GM12878 (cell line): ENCODE measurements around the gene FERMT3. TPM values are rescaled to one million over a fixed set of nuclear protein-coding genes. Genes with fewer than 3 reads are reported as not detected.

Experiments used
- BRCA1 ChIP-seq: IDR thresholded peaks from 2 replicates; pipeline ENCODE4 v1.6.1; 2011; ENCODE audit warnings: low read depth, low read length, improper control_type of control experiment
- CBX5 ChIP-seq: sonication (generic); IDR thresholded peaks from 2 replicates; pipeline ENCODE4 v1.6.1; 2016; ENCODE audit warnings: low read depth, moderate library complexity, mild to moderate bottlenecking, inconsistent platforms
- EED ChIP-seq: sonication (generic); IDR thresholded peaks from 2 replicates; pipeline ENCODE4 v1.6.1; 2016; ENCODE audit warnings: antibody characterized with exemption, low read depth
- EP300 ChIP-seq, 2 experiments: fragments of 150-350 bp in 1 of 2; IDR thresholded peaks; 2 replicates each; pipeline ENCODE4 v1.6.1; 2011 to 2012; ENCODE audit warnings: low read depth in 2 of 2, low read length in 2 of 2, borderline replicate concordance in 1 of 2, improper control_type of control experiment in 1 of 2, inconsistent platforms in 1 of 2; ENCODE audit not compliant: control insufficient read depth in 1 of 2
- FOS ChIP-seq: IDR thresholded peaks from 3 replicates; pipeline ENCODE4 v1.6.1; 2011; ENCODE audit warnings: borderline replicate concordance; ENCODE audit not compliant: insufficient read length; ENCODE audit errors: extremely low read depth
- HDGF ChIP-seq: fragments of 450-650 bp; IDR thresholded peaks from 2 replicates; pipeline ENCODE4 v1.6.1; 2016; ENCODE audit warnings: antibody characterized with exemption
- KAT2A ChIP-seq: conservative IDR thresholded peaks from 2 replicates; pipeline ENCODE4 v1.6.1; 2011; ENCODE audit warnings: low read depth, low read length; ENCODE audit not compliant: control insufficient read depth
- NBN ChIP-seq: fragments of 450-650 bp; IDR thresholded peaks from 2 replicates; pipeline ENCODE4 v1.6.1; 2016
- NR2F1 ChIP-seq: fragments of 450-650 bp; conservative IDR thresholded peaks from 2 replicates; pipeline ENCODE4 v1.6.1; 2017; ENCODE audit warnings: mild to moderate bottlenecking
- POLR2A ChIP-seq: IDR thresholded peaks from 2 replicates; pipeline ENCODE4 v1.6.1; 2011; ENCODE audit warnings: low read depth, mild to moderate bottlenecking, low read length
- RAD21 ChIP-seq: IDR thresholded peaks from 2 replicates; pipeline ENCODE4 v1.6.1; 2011; ENCODE audit warnings: mild to moderate bottlenecking, low read depth, low read length, moderate library complexity; ENCODE audit not compliant: insufficient read depth
- RCOR1 ChIP-seq: conservative IDR thresholded peaks from 2 replicates; pipeline ENCODE4 v1.6.1; 2012; ENCODE audit warnings: low read depth, low read length, improper control_type of control experiment
- SMARCA5 ChIP-seq: fragments of 450-650 bp; IDR thresholded peaks from 2 replicates; pipeline ENCODE4 v1.6.1; 2017; ENCODE audit warnings: mild to moderate bottlenecking
- SREBF1 ChIP-seq: IDR thresholded peaks from 2 replicates; pipeline ENCODE4 v1.6.1; 2012; ENCODE audit warnings: mild to moderate bottlenecking, low read length
- TCF7 ChIP-seq: IDR thresholded peaks from 2 replicates; pipeline ENCODE4 v1.6.1; 2014; ENCODE audit warnings: antibody characterized with exemption, borderline replicate concordance
- YBX1 ChIP-seq: fragments of 450-650 bp; IDR thresholded peaks from 2 replicates; pipeline ENCODE4 v1.6.1; 2016; ENCODE audit warnings: antibody characterized with exemption
- polyA plus RNA-seq, 11 experiments: library from polyadenylated mRNA; depleted of rRNA in 4 of 11; unstranded in 6 of 11; stranded (reverse) in 5 of 11; fragments of >200 nt; fragmentation: Nextera tagmentation in 4 of 11; fragmentation: Illumina TruSeq in 1 of 11; extraction: Ambion mirVana in 4 of 11; extraction: Trizol in 1 of 11; gene quantifications; 1 replicate in 1 of 11; 2 replicates in 10 of 11; pipeline versions ENCODE4 v1.2.1 to v1.2.3, GENCODE V29; 2011 to 2016; ENCODE audit warnings: inconsistent platforms in 2 of 11, missing spikeins in 2 of 11, low read depth in 1 of 11
- total RNA-seq, 4 experiments: library from RNA; depleted of rRNA in 3 of 4; stranded (reverse); fragments of >200 nt in 3 of 4; fragmentation: Illumina TruSeq in 1 of 4; extraction: Trizol in 1 of 4; gene quantifications; 2 replicates each; pipeline versions ENCODE4 v1.2.1 to v1.2.3, GENCODE V29; 2013 to 2021
- TF ChIP-seq, protein P1 (sequence below): fragments of 450-650 bp; IDR thresholded peaks from 2 replicates; pipeline ENCODE4 v1.6.1; 2017; ENCODE audit warnings: mild to moderate bottlenecking
- TF ChIP-seq, protein P2 (sequence below): IDR thresholded peaks from 2 replicates; pipeline ENCODE4 v1.6.1; 2011; ENCODE audit warnings: borderline replicate concordance, low read depth, mild to moderate bottlenecking, moderate library complexity, low read length; ENCODE audit not compliant: insufficient read depth, poor library complexity, severe bottlenecking
- TF ChIP-seq, protein P3 (sequence below): fragments of 450-650 bp; formaldehyde crosslinking; IDR thresholded peaks from 2 replicates; pipeline ENCODE4 v1.4.0; 2020; ENCODE audit warnings: mild to moderate bottlenecking, moderate library complexity
- TF ChIP-seq, protein P4 (sequence below): fragments of 450-650 bp; formaldehyde crosslinking; IDR thresholded peaks from 2 replicates; pipeline ENCODE4 v1.5.0; 2022; ENCODE audit warnings: mild to moderate bottlenecking, missing genetic modification characterization

Gene FERMT3
- total and polyA plus RNA-seq, 10 of the 15 experiments (the other 5 are each of a cell fraction or from before 2014, with no cell fraction given): 2.0 to 211 (median 114) TPM

DNA sequence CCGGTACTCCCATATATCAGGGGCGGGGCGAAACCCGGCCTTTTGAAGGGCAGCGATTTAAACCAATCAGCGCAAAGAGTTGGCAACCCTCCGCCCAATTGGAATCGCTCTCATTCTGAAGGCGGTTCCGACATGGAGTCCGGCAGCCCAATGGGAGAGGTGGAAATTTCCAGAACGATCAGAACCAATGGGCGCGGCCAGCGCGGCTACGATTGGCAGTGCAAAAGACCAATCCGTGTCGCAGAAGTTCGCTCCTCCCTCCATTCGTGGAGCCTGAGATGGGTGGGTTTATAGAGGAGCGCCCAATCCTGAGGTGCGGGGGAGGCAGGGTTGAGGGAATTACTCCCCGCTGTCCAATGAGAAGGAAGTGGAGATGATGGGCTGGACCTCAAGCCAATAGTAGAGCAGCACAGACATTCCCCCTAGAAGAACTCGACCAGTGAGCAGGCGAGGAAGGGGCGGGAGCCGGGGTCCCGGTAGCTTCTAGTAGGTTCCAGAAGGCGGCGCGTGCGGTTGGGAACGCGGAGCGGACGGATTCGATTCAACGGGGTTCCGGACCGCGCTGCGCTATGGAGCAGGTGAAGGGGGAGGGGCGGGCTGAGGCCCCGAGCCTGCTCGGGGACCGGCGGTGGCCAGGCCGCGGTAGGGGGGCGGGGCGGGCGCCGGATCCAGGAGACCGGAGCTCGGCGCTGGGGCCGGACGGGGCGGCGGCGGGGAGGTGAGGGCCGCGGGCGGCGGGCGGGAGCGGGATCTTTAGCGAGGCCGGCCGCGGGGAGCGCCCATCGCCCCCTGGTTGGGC lies 20.6 kb upstream of the FERMT3 start, which contains the start of gene STIP1 (continued):
- TF ChIP-seq EP300 (IDR thresholded peaks at IDR 0.05; ENCODE audit: borderline replicate concordance in 1 of 2, control insufficient read depth in 1 of 2, low read depth in 2 of 2, low read length in 2 of 2): peak in 1 of 2 experiments; percentile 94; a peak in 1 of 4 replicates
- TF ChIP-seq RAD21: no peak
- TF ChIP-seq NR2F1: no peak
- TF ChIP-seq KAT2A: no peak
- no peak for TF ChIP-seq EED
- TF ChIP-seq, protein P1, sequence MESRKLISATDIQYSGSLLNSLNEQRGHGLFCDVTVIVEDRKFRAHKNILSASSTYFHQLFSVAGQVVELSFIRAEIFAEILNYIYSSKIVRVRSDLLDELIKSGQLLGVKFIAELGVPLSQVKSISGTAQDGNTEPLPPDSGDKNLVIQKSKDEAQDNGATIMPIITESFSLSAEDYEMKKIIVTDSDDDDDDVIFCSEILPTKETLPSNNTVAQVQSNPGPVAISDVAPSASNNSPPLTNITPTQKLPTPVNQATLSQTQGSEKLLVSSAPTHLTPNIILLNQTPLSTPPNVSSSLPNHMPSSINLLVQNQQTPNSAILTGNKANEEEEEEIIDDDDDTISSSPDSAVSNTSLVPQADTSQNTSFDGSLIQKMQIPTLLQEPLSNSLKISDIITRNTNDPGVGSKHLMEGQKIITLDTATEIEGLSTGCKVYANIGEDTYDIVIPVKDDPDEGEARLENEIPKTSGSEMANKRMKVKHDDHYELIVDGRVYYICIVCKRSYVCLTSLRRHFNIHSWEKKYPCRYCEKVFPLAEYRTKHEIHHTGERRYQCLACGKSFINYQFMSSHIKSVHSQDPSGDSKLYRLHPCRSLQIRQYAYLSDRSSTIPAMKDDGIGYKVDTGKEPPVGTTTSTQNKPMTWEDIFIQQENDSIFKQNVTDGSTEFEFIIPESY: no peak; the same call in 1 of the 2 replicates
- 0 out of 2 replicates have a peak, but pooled peaks have one; percentile 39 for TF ChIP-seq HDGF
- TF ChIP-seq RCOR1: no peak
- TF ChIP-seq, protein P2, sequence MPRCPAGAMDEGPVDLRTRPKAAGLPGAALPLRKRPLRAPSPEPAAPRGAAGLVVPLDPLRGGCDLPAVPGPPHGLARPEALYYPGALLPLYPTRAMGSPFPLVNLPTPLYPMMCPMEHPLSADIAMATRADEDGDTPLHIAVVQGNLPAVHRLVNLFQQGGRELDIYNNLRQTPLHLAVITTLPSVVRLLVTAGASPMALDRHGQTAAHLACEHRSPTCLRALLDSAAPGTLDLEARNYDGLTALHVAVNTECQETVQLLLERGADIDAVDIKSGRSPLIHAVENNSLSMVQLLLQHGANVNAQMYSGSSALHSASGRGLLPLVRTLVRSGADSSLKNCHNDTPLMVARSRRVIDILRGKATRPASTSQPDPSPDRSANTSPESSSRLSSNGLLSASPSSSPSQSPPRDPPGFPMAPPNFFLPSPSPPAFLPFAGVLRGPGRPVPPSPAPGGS: no peak
- TF ChIP-seq FOS: peak; percentile 98
- TF ChIP-seq TCF7: no peak
- TF ChIP-seq, protein P3, sequence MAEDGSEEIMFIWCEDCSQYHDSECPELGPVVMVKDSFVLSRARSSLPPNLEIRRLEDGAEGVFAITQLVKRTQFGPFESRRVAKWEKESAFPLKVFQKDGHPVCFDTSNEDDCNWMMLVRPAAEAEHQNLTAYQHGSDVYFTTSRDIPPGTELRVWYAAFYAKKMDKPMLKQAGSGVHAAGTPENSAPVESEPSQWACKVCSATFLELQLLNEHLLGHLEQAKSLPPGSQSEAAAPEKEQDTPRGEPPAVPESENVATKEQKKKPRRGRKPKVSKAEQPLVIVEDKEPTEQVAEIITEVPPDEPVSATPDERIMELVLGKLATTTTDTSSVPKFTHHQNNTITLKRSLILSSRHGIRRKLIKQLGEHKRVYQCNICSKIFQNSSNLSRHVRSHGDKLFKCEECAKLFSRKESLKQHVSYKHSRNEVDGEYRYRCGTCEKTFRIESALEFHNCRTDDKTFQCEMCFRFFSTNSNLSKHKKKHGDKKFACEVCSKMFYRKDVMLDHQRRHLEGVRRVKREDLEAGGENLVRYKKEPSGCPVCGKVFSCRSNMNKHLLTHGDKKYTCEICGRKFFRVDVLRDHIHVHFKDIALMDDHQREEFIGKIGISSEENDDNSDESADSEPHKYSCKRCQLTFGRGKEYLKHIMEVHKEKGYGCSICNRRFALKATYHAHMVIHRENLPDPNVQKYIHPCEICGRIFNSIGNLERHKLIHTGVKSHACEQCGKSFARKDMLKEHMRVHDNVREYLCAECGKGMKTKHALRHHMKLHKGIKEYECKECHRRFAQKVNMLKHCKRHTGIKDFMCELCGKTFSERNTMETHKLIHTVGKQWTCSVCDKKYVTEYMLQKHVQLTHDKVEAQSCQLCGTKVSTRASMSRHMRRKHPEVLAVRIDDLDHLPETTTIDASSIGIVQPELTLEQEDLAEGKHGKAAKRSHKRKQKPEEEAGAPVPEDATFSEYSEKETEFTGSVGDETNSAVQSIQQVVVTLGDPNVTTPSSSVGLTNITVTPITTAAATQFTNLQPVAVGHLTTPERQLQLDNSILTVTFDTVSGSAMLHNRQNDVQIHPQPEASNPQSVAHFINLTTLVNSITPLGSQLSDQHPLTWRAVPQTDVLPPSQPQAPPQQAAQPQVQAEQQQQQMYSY (CRISPR knock-in tag): no peak
- TF ChIP-seq, protein P4, sequence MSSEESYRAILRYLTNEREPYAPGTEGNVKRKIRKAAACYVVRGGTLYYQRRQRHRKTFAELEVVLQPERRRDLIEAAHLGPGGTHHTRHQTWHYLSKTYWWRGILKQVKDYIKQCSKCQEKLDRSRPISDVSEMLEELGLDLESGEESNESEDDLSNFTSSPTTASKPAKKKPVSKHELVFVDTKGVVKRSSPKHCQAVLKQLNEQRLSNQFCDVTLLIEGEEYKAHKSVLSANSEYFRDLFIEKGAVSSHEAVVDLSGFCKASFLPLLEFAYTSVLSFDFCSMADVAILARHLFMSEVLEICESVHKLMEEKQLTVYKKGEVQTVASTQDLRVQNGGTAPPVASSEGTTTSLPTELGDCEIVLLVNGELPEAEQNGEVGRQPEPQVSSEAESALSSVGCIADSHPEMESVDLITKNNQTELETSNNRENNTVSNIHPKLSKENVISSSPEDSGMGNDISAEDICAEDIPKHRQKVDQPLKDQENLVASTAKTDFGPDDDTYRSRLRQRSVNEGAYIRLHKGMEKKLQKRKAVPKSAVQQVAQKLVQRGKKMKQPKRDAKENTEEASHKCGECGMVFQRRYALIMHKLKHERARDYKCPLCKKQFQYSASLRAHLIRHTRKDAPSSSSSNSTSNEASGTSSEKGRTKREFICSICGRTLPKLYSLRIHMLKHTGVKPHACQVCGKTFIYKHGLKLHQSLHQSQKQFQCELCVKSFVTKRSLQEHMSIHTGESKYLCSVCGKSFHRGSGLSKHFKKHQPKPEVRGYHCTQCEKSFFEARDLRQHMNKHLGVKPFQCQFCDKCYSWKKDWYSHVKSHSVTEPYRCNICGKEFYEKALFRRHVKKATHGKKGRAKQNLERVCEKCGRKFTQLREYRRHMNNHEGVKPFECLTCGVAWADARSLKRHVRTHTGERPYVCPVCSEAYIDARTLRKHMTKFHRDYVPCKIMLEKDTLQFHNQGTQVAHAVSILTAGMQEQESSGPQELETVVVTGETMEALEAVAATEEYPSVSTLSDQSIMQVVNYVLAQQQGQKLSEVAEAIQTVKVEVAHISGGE (CRISPR knock-in tag): no peak
- TF ChIP-seq SMARCA5: no peak
- TF ChIP-seq NBN: no peak
- TF ChIP-seq CBX5: no peak
- TF ChIP-seq POLR2A: peak; percentile 16; the same call in 1 of the 2 replicates
- TF ChIP-seq BRCA1: no peak
- TF ChIP-seq YBX1: no peak
- no peak; the same call in 1 of the 2 replicates for TF ChIP-seq SREBF1
